ENCODE results near the gene ERCC6L.

Gene ERCC6L

GRCh38 chrX:72272868-72273267 lies 34.0 kb upstream of the ERCC6L start:
- no peak for TF ChIP-seq CTCF (conservative IDR thresholded peaks at IDR 0.05; ENCODE audit: control insufficient read depth, insufficient read depth, low read depth, low read length)
- DNase-seq (ENCODE audit: low read depth), result peak; percentile 73
- H3K4me3 ChIP-seq (ENCODE audit: control insufficient read depth, low read depth, low read length), result no peak overlapping the region

- no peak for DNase-seq (ENCODE audit: low read depth)
- no peak for TF ChIP-seq CTCF (conservative IDR thresholded peaks at IDR 0.05; ENCODE audit: control insufficient read depth, insufficient read depth, low read depth, low read length)
- H3K4me3 ChIP-seq (ENCODE audit: control insufficient read depth, low read depth, low read length), result no peak overlapping the region
Measured at GRCh38 chrX:72271812-72272211, 33.0 kb upstream of the ERCC6L start.

- H3K4me3 ChIP-seq (ENCODE audit: control insufficient read depth, low read depth, low read length), result no peak overlapping the region
- no peak for DNase-seq (ENCODE audit: low read depth)
- TF ChIP-seq CTCF (conservative IDR thresholded peaks at IDR 0.05; ENCODE audit: control insufficient read depth, insufficient read depth, low read depth, low read length), result peak; percentile 12
Measured at GRCh38 chrX:72271091-72271788, 32.4 kb upstream of the ERCC6L start.

GRCh38 chrX:72270316-72270866 lies 31.6 kb upstream of the ERCC6L start:
- no peak for DNase-seq (ENCODE audit: low read depth)
- no peak for TF ChIP-seq CTCF (conservative IDR thresholded peaks at IDR 0.05; ENCODE audit: control insufficient read depth, insufficient read depth, low read depth, low read length)
- H3K4me3 ChIP-seq (ENCODE audit: control insufficient read depth, low read depth, low read length), result no peak overlapping the region

- H3K4me3 ChIP-seq (ENCODE audit: control insufficient read depth, low read depth, low read length), result no peak overlapping the region
- no peak for TF ChIP-seq CTCF (conservative IDR thresholded peaks at IDR 0.05; ENCODE audit: control insufficient read depth, insufficient read depth, low read depth, low read length)
- peak; percentile 80 for DNase-seq (ENCODE audit: low read depth)
Measured at GRCh38 chrX:72269671-72270251, 30.9 kb upstream of the ERCC6L start.

GRCh38 chrX:72268597-72269365 lies 30.0 kb upstream of the ERCC6L start:
- peak; percentile 56 for DNase-seq (ENCODE audit: low read depth)
- no peak for TF ChIP-seq CTCF (conservative IDR thresholded peaks at IDR 0.05; ENCODE audit: control insufficient read depth, insufficient read depth, low read depth, low read length)
- H3K4me3 ChIP-seq (ENCODE audit: control insufficient read depth, low read depth, low read length), result no peak overlapping the region

All from fibroblast of mammary gland (primary cell).